GM19463 (cell line): ENCODE results near the gene PPL.

ENCODE experiments used
- ATAC-seq: cut with Tn5 transposase; IDR thresholded peaks from one replicate; pipeline ENCODE4 v1.9.1; 2021; ENCODE audit warnings: mild to moderate bottlenecking, moderate library complexity; ENCODE audit not compliant: unreplicated experiment

Gene PPL

DNA sequence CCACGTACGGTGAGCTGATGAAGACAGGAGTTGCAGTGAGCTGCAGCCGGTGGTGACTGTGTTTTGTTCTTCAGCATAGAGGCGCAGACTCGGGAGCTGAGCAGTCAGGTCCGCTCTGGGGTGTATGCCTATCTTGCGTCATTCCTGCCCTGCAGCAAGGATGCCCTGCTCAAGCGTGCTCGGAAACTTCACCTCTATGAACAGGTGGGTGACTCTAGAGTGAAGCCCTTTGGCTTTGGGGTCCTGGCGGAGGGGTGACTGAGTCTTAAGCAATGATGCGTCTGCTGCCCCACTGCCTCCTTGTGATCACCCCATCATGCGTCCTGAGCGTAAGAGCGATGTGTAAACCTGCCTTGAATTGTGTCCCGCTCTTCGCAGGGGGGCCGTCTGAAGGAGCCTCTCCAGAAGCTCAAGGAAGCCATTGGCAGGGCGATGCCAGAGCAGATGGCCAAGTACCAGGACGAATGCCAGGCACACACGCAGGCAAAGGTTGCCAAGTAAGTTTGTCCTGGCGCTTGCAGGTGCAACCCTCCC, 66.7 kb downstream of the PPL start:
- no peak for ATAC-seq

DNA sequence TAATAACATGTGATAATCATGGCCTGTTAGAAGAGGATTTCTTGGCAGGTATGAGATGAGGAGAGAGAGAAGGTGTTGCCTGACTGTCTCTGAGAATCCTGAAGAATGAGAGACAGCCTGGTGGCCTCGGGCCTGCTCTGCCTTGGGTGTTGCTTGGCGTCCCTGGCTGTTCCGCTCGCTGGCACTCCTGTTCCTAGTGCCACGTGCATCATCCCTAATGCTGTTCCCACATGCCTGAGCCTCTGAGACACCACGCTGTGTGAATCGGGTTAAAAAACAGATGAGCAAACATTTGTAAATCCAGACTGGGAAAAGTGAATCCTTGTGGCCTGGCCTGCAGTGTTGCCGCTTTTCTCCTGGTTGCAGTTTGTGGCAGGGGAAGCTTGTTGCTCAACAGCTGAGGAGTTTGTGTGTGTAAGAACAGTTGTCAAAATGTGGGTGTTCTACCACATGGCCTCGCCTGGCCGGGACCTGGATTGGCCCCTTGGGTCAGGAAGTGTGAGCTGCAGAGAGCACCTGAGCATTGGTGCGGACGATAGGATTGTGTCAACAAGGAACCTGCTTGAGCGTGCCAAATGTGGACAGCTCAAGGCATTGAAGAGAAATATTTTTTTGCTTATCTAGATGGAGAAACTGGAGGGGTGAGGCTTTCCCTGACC, 67.7 kb downstream of the PPL start:
- ATAC-seq = no peak

DNA sequence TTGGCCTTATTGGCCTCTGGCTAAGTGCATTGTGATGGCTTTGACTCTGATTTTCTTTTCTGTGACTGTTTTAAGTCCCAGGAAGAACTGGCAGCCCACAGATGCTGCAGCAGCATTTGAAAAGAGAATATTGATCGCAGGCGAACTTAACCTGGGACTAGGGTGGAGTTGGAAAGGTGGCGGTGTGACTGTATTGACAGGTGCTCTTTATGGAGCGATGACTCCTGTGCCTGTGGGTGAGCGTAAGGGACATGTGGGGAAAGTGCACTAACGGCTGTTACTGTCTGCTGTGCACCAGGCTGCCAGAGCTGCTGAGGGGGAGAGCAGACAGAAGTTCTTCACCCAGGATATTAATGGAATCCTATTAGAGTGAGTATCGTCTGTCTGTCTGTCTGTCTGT, 68.4 kb downstream of the PPL start:
- ATAC-seq = no peak

DNA sequence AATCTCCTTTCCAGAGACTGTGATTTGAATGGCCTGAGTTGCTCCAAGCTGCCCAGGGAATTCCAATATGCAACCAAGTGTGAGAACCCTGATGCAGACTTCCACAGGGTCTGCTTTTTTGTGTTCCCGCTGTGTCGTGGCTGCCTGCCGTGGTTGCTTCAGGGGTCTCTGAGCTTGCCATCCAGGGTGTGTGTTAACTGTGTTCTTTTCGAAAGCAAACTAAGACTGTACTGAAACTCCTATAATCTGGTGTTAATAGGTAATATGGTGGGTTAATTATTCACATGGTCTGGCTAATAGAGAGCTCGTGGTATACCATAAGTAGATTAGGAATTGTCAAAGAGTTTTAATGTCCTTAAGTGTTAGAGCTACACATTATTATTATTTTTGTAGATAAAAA, 68.9 kb downstream of the PPL start:
- ATAC-seq = no peak

DNA sequence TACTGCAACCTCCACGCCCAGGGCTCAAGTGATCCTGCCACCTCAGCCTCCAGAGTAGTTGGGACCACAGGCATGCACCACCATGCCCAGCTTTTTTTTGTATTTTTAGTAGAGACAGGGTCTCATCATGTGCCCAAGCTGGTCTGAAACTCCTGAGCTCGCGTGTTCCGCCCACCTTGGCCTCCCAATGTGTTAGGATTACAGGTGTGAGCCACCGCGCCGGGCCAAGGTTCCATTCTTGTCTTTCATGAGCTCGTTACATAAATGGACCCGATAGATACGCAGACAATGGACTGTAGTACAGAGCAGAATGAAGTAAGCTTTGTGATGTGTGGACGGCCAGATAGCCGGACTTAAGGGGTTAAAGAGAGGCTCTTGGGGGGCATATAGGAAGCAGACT, 70.4 kb downstream of the PPL start:
- no peak for ATAC-seq

DNA sequence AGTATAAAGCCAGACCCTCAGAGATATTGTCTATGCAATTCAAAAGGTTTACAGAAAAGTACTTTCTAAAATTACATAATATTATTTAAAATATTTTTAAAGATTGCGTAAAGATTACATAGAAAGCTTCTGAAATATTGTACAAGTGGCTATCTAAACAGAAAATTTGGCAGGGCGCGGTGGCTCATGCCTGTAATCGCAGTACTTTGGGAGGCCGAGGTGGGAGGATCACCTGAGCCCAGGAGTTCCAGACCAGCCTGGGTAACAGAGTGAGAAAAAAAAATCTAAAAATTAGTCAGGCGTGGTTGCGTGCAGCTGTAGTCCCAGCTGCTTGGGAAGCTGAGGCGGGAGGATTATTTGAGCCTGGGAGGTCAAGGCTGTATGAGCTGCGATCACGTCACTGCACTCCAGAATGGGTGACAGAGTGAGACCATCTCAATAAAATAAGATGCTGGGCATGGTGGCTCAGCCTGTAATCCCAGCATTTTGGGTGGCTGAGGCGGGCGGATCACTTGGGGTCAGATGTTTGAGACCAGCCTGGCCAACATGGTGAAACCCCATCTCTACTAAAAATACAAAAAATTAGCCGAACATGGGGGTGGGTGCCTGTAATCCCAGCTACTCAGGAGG, 71.6 kb downstream of the PPL start:
- ATAC-seq = no peak

DNA sequence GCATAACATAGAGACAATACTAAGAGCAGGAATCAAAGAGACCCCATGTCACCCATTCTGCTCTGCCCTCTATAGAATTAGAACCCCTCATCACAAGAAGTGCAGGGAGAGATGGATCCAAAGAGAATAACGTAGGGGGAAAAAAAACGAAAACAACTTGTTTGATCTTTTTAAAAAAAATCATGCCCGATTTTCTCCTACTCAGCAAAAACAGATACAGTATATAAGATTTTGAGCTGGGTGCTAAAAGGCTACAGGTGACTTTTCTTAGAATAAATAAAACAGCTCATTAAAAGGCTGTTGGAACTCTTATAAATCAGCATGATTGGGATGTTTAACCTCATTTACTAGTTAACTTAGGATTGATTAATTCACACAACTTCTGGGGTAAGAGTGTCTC, 72.2 kb downstream of the PPL start:
- ATAC-seq = no peak

DNA sequence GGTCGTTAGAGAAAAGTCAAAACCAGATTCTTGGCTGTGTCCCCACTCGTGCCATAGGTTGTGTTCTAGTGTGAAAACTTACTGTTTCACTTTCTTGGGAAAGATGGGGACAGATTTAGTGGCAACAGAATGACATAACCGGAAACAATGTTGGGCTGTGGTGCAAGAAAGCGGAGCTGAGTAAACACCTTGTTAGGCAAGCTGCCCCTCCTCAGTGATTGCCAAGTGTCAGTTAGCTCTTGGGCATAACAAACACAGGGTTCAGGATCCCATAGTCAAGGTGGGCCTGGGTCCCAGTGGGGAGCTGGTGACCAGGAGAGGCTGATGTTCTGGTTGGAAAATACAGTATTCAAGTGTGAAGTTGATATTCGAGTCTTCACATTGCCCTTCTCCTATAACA, 74.3 kb downstream of the PPL start:
- no peak for ATAC-seq

DNA sequence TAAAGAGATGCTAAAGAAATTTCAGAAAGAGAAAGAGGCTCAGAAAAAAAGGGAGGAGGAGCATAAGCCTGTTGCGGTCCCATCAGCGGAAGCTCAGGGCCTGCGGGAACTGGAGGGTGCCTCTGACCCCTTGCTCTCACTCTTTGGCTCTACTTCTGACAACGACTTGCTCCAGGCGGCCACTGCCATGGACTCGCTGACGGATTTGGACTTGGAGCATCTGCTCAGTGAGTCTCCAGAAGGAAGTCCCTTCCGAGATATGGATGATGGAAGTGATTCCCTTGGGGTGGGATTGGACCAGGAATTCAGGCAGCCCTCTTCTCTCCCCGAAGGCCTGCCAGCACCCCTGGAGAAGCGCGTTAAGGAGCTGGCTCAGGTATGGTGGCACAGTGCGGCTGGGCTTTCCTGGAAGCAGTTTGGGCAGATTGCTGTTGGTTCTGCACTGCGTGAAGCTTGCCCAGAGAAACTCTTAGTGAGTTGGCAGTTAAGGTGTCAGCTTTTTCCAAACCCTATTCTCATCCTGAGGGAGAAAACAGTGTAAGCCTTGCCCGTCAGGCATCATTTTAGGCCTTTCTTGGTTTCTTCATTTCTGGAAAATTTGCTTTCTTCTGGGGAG, 76.1 kb downstream of the PPL start:
- no peak for ATAC-seq

DNA sequence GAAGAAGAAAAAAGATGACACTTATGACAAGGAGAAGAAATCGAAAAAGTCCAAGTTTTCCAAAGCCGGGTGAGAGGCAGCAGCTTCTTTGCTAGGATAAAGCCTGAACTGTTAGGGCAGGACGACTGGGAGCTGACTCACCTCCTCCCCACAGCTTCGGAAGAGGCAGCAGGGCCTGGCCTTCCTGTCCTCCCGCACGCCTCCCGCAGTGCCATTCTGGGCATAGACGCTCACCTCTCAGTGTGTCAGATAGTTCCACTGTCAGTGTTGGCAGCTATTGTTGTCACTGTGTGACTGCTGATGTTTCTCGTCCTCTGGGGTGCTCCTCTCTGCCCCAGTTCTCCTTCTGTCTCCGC, 77.1 kb downstream of the PPL start:
- ATAC-seq = no peak

DNA sequence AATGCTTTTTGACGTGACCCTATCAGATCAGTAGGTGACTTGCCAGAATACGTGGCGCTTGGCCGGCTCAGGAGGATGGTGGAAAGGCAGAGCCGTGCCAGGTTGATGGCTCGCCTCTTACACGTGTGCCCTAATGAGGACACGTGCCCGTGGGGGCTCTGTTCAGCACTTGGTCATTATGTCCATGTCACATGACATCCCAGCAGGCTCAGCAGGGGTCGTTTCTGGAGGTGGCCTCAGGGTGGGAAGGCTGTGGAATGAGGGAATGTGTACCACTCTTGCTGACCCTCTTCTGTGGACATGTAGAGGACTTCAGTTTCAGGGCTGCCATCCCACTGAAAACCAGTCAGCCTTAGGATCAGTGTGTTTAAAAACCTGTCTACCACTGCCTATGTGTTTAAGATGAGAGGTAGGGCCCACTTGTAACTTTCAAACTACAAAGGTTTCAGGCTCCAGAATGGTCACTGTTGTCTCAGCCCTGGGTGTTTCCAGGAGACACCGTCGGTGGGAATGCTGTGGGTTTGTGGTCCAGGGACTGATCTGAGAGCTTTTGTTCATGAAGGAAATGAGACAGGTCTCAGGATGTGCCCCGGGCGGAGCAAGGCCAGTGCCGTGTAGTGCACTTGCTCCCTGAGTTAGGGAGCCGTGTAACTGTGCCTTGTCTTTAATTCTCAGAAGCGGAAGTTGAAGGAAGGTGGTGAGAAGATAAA, 77.6 kb downstream of the PPL start:
- no peak for ATAC-seq

DNA sequence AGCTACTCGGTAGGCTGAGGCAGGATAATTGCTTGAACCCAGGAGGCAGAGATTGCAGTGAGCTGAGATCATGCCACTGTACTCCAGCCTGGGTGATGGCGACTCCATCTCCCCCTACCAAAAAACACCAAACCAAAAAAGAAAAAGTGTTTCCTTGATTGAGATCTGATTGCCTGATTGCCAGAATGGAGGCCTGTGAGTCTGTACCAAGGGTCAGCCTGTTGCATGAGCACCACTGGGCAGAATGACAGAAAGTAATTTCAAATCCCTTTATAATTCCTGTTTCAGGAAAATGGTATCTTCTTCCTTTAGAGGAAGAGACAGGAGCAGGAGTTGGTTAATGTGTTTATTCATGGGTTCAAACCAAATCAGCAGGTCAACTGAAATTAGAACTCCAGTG, 81.1 kb downstream of the PPL start:
- no peak for ATAC-seq

DNA sequence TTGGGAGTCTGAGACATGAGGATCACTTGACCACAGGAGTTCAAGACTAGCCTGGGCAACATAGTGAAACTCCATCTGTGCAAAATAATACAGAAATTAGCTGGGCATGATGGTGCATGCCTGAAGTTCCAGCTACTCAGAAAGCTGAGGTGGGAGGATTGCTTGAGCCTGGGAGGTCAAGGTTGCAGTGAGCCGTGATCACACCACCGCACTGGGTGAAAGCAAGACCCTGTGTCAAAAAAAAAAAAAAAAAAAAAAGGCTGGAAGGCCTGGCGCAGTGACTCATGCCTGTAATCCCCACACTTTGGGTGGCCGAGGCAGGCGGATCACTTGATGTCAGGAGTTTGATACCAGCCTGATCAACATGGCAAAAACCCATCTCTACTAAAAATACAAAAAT, 81.6 kb downstream of the PPL start:
- no peak for ATAC-seq

DNA sequence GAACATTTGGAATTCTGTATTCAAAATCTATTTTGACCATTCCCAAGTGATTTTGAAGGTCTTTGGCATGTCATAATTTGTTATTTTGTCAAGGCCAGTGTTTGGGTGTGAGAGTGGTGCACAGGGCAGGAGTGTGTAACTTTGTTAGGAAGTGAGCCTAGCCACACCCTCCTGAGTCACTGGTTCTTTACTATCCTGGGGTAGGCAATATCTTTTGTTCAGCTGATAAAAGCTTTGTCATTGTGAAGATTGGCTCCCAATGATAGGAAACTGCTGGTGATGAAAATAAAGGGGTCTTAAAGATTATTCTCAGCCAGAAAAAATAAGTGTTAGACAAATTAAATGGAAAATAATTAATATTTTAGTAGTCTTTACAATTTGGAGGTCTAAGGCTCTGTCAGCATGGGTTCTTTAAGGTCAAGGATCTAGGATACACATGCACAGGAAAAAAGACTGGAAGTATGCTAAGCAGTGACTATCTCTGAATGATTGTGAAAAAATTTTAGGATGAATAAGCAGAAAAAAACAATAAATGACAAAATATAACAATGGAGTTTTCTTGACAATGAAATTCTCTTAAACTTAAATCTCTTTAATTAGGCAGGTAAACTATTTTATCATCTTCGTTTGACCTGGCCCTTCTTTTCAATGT, 84.6 kb downstream of the PPL start:
- ATAC-seq = no peak

DNA sequence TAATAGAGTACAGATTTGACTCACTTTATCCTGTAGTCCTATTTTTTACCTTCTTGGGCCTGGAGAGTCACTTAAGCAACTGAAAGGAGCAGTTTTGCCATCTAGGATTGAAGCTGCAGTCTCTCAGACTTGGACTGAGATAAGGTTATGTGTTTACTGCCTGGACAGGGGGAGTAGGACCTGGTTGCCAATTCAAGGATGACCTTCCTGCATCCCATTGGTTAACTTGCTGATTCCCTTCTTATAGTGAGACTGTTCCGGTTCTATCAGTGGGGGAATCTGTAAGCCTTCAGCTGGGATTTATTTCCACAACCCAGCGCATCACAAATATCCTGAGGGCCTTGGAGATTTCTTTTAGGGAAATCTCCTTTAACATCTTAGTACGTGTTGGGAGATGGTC, 86.7 kb downstream of the PPL start:
- no peak for ATAC-seq

DNA sequence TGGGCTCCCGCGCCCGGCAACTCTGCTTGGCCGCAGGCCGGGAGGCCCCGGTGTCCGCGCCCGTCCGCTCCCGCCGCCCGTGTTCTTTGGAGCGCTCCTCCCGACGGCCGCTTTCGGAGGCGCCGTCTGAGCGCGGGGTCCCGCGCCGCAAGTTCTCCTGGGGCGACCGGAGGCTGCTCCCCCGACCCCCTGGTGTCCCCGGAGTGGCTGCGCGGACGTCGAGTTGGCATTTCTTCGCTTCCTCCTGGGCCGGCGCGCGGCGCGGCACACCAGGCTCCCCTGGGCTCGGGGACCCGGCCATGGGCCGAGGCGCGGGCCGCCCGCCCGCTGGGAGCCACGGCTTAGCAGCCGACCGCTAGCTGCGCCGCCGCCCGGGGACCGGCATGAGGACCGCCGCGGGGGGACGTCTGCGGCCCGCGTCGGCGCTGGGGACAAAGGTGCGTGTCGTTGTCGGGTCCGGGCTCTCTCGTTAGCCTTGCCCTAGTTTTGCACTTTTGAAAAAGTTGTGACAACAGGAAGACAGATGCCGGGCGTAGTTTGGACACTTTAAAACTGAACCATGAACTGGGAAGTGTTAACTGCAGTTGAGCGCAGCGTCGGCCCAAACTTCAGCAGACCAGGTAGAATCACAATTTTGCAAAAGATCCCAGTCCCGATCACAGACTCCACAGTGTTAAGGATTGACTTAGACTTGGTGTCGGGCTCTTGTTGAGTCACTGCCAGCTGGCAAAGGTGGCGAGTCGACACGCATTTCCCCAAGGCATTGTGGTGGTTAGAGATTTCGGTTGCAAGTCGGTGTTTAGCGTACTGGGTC, 89.0 kb downstream of the PPL start:
- ATAC-seq = peak; percentile 10

DNA sequence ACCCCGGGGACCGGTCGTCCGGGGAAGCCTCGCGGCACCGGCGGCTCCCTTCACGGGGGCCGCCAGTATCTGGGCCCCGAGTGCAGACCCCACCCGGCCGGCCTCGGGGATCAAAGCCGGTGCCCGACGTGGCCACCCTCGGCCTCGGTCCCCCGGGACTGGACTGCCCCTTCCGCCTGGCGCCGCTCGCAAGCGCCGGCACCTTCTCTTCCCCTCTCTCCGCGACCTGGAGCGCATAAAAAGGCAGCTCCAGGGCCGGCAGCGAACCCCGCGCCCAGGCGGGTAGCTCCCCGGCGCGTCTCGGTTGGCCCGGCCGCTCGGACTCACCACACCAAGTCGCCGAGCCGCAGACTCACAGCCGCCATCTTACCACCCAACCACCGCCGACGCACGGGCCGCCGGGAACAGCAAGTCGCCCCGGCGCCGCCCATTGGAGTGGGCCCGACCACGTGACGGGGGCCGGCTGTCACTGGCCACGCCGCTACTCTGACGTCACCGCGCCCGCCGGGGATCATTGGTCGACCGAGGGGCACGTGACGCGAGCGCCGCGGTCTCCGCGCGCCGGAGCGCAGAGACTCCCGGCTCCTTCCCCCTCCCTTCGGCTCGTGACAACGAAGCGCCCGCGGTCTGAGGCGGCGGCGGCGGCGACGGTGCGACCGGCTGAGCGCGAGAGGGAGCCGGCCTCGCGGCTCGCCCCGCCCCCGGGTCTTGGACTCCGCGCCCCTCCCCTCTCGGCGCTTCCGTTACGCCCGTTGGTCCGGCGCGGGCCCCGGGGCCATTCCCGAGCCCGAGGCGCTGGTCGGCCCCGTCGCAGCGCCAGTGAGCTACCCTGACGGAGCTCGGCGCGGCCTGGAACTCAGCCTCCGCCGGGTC, 89.8 kb downstream of the PPL start, which contains the start of the genes GLYR1 and UBN1:
Gene GLYR1, minus strand, starts transcription at position 388 of the 873 bp plus-strand sequence. Its CDS starts 23 bp downstream, at position 365.
Gene UBN1, plus strand, starts transcription at position 581 of the 873 bp plus-strand sequence. CDS start 5,437 bp downstream, outside the sequence.
- peak; percentile 90 for ATAC-seq

DNA sequence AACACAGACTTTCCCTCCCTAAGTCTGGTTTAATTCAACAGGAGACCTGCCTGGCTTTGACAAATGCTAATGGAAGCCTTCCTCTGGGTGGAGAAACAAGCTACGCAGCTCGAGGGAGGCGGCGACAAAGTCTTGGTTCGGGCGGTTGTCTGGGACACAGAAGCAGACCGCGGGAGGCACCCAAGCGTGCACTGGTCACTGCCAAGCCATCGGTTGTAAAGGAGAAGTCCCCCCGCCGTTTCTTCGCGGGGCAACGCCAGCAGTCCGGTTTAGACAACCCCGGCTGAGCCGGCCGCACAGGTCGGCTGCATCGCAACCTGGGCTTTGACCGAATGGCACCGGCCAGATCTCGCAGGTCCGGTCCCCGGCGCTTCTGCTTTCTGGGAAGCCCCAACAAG, 90.4 kb downstream of the PPL start:
- no peak for ATAC-seq

DNA sequence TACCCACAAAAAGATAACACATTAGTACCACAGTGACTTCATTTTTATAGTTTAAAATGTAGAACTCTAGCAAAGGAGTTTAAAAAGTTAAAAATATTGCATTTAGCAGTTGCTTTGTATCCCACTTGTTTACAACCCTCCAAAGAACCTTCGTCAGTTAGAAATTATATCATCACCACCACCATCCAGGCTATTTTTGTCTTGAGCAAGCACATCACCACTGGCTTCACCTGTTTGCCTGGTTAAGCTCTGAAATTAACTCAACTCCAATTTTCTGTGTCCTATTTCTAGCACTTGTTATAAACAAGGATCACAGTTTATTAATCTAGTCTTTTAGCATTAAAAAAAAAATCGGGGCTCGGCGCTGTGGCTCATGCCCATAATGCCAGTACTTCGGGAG, 96.0 kb downstream of the PPL start:
- no peak for ATAC-seq
